GM21390 (cell line): ENCODE measurements around the gene AHCYL1.
"Not testable (repeated sequence)": the region's sequence is repeated elsewhere in the genome, so short reads cannot be mapped to it uniquely, and the experiment has no call there.

ENCODE experiments used
- ATAC-seq: cut with Tn5 transposase; IDR thresholded peaks from one replicate; pipeline ENCODE4 v1.9.1; 2021; ENCODE audit not compliant: unreplicated experiment

The AHCYL1 gene

DNA sequence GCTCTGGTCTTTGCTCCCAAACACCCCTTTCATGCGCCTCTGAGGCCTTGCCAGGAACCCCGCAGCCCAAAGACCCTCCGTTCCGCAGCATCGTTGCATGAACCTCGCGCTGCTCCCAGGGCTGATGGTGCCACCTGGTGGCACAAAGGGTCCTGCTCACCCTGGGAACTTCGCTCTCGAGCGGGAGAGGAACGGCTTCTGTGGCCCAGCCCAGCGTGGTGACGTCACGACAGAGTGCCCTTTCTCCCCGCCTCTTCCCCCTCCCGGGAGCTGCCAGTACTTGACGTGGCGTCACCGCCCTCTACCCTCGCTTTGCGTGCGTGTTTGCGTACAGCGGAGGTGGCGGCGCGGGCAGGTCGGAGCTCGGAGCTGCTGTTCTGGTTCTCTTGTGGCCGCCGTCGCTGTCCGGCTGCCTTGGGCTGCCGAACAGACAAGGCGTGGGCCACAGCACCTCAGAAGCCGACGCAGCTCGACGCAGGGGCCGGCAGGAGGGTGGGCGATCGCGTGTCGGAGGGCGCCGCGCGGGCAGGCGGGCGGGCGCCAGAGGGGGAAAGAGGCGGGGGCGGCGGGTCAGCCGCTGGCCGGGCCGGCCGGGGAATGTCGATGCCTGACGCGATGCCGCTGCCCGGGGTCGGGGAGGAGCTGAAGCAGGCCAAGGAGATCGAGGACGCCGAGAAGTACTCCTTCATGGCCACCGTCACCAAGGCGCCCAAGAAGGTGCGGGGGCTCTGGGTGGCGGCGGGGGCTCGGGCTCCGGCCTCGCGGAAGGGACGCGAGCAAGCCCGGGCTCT is at the start of gene AHCYL1:
AHCYL1 (plus strand) TSS at position 310 of the 791 bp plus-strand sequence; CDS start at position 598, 288 bp downstream.
- ATAC-seq = peak; percentile 98

DNA sequence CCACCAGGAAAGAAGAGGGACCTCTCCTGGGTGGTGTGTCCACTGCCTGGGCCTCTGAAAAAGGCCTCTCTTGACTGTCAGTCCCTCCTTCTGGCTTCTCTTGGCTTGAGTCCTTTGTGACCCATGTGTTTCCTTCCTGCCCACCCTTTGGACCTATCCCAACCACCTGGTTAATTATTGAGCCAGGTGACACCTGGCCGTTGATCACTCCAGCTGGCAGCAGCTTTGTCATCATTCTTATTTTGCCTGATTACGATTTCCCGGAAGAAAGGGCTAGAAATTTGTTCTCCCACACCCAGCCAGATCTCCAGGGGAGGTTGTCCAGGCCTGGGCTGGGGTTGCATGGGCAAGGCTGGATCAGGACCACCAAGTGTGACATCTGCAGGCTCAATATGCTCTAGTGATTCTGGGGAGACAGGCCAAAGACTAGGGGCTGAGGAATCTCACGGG is 49.1 kb upstream of the AHCYL1 start:
- no peak for ATAC-seq

GRCh38 chr1:109937738-109938137 is 46.8 kb upstream of the AHCYL1 start:
- no peak for ATAC-seq

- ATAC-seq = no peak
These were observed 46.0 kb upstream of the AHCYL1 start for GRCh38 chr1:109938556-109938955.

- ATAC-seq = no peak
These were observed 42.1 kb upstream of the AHCYL1 start for GRCh38 chr1:109942434-109942833.

GRCh38 chr1:109944541-109944940 is 40.0 kb upstream of the AHCYL1 start:
- no peak for ATAC-seq

GRCh38 chr1:109946511-109946910 is 38.1 kb upstream of the AHCYL1 start:
- no peak for ATAC-seq

DNA sequence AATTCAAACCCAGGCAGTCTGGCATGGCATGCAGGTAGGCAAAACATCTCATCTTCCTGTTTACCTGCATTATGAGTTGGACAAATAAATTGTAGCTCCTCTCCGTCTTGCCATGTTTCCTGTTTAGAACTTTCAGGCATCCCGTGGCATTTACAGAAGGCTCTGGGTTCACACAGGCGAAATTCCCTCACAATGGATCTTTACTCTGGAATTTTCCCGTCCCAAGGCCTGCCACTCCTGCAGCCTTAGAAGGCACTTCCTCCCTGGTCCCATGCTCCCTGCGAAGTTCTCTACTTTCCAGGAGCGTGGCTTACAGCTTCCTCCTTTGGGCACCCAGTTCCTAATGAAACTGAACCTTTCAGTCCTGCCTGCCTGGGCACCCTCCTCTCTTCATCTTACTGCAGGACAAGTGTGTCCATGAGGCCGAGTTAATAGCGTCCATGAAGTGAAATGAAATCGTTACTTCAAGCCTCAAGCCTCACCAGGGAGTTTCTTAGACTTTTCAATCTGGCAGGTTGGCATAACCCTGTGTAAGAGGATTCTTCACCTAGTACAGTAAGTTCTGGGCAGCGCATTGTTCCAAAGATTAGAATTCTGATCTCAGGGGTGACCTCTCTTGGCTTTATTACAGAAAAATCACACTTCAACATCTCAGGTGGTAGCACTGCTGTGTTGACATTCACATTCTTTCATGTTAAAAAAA is 36.8 kb upstream of the AHCYL1 start:
- no peak for ATAC-seq

DNA sequence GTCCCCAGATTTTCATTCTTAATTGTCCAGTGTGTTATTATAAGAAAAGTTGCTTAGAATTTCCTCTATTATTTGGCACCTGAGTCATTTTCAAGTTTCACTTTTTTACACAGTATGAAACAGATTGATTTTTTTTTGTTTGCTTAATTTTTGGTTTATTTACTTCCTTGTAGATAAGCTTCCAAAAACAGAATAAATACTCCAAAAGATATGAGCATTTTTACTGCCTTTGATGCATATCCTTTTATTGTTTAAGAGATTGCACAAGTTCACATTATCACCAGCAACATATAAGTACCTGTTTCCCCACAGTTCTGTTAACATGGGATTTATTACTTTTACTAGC is 36.3 kb upstream of the AHCYL1 start:
- no peak for ATAC-seq

- no peak for ATAC-seq
These were observed 34.5 kb upstream of the AHCYL1 start for GRCh38 chr1:109950038-109950437.

DNA sequence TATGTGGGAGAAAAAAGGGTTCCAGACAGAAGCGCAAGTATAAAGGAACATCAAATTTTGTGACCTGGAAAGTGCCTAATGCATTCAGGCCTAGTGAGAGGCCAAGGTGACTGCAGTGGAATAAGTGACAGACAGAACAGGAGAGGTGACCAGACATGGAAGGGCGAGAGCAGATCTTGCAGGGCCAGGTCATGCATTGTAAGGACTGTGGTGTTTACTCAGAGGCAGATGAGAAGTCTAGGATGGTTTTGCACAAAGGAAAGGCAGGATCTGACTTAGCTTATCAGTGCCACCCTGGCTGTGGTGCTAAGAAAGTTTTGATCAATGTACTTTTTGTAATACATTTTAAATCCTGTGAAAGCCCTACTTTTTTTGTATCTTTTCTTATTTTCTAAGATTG is 34.1 kb upstream of the AHCYL1 start:
- no peak for ATAC-seq

DNA sequence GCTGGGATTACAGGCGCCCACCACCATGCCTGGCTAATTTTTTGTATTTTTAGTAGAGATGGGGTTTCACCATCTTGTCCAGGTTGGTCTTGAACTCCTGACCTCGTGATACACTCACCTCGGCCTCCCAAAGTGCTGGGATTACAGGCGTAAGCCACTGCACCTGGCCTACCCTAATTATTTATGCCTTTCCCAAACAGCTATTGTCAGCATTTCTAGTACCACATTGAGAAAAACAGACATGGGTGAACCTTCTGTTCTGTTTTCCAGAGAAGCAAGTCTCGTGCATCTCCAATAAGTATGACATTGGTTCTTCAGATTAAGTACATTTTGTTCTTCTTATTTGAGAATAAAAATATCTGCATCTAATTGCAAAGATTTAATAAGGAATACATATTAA is 33.1 kb upstream of the AHCYL1 start:
- ATAC-seq = not testable (repeated sequence)

DNA sequence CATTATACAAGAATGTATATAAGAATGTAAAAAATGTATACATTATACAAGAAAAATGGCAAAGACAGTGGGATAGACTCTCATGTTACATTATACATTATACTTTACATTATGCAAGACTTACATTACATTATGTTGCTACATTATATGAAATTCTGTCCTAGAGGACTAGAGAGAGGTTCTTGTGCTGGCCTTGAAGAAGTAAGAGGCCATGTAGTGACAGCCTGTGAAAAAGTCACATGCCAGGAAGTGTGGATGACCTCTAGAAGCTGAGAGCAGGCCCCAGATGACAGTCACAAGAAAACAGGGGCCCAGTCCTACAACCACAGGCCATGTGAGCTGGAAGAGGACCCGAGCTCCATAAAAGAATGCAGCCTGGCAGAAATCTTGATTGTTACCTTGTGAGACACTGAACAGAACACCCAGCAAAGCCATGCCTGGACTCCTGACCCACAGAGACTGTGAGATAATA is 30.5 kb upstream of the AHCYL1 start:
- no peak for ATAC-seq

DNA sequence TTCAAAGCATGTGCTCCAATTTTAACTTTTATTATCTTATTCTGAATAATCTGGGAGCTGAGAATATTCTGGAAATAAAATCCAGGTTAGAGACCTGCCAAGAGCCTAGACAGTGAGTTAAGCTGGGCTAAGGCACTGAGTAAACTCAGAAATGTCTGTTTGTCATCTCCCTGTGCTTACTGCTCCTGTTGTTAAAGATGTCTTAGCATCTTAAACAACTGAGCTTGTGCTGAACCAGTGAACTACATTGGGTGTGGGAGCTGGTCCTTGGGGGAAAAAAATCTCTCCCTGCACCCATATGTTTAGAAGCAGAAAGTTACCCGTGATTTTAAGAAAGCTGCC is 25.0 kb upstream of the AHCYL1 start:
- ATAC-seq = no peak

- no peak for ATAC-seq
These were observed 24.4 kb upstream of the AHCYL1 start for GRCh38 chr1:109959974-109960744.

- ATAC-seq = no peak
These were observed 23.8 kb upstream of the AHCYL1 start for GRCh38 chr1:109960745-109961094.

DNA sequence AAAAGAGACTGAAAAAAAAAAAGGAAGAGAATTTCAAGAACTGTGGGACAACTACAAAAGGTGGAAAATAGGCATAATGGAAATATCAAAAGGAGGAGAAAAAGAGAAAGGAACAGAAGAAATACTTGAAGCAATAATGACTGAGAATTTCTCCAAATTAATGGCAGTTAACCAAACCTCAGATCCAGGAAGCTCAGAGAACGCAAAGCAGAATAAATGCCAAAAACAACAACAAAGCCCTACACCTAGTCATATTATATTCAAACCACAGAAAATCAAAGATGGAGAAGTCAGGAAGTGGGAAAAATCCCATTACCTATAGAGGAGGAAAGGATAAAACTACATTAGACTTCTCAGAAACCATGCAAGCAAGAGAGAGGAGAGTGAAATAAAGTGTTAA is 20.7 kb upstream of the AHCYL1 start:
- ATAC-seq = no peak

DNA sequence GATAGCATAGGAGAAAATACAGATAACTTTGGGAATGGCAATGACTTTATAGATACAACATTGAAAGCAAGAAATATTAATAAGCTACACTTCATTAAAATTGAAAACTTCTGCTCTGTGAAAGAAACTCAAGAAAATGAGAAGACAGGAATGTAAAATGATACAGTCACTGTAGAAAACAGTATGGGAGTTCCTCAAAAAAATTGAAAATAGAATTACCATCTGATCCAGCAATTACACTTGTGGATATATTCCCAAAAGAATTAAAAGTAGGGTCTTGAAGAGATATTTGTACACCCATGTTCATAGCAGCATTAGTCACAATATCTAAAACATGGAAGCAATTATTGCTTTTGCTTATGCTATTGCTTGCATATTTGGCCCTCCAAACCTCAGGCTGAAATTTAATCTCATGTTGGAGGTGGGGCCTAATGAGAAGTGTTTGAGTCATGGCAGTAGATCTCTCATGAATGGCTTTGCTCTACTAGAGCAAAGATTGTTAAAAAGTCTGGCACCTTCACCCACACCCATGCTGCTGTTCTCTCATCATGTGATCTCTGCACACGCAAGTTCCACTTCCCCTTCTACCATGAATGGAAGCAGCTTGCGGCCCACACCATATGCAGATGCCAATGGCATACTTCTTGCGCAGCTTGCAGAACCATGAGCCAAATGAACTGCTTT is 15.3 kb upstream of the AHCYL1 start:
- ATAC-seq = no peak

GRCh38 chr1:109969907-109970306 is 14.7 kb upstream of the AHCYL1 start:
- ATAC-seq = no peak

DNA sequence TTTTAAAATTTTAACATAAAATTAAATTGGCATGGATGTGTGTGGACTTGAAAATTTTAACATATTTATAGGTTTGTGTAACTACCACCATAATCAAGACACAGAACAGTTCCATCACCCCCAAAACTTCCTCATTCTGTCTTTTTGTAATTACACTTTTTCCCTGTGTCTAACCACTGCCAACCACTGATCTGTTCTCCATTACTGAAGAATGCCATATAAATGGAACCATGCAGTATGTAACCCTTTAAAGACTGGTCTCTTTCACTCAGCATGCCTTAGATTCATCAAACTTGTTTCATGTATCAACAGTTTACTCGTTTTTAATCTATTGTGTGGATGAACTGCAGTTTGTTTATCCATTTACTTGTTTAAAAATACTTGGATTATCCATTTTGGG is 13.0 kb upstream of the AHCYL1 start:
- no peak for ATAC-seq

- ATAC-seq = no peak
These were observed 10.4 kb upstream of the AHCYL1 start for GRCh38 chr1:109974191-109974590.
